HEK293 (cell line): ENCODE results near the gene PRKCQ.

ENCODE experiments used
- CTCF ChIA-PET: fragments of 350-600 bp; formaldehyde crosslinking; extraction: SDS; loops from one replicate; lab custom pipeline; 2021; ENCODE audit warnings: antibody characterized with exemption; lab: Yijun Ruan, JAX
- POLR2A ChIA-PET: fragments of 300-600 bp; formaldehyde crosslinking; extraction: SDS; loops from one replicate; lab custom pipeline; 2020; ENCODE audit warnings: antibody characterized with exemption, inconsistent platforms; lab: Yijun Ruan, JAX
- H3K27ac ChIP-seq: fragments of 200-500 bp; sonication (Bioruptor generic); 2 replicates; pipeline ENCODE4 v1.5.1; 2014; ENCODE audit warnings: low read depth, low read length, control low read depth, inconsistent platforms; ENCODE audit errors: extremely low read depth
- H3K36me3 ChIP-seq, 2 experiments: fragments of 200-500 bp in 1 of 2; sonication (Bioruptor generic) in 1 of 2; 1 replicate in 1 of 2; 2 replicates in 1 of 2; pipeline ENCODE4 v1.5.1; 2014 to 2017; ENCODE audit warnings: inconsistent platforms in 2 of 2, low read length in 2 of 2; ENCODE audit not compliant: control insufficient read depth in 2 of 2, insufficient read depth in 1 of 2
- H3K4me1 ChIP-seq: fragments of 200-500 bp; sonication (Bioruptor generic); 2 replicates; pipeline ENCODE4 v1.5.1; 2014; ENCODE audit warnings: mild to moderate bottlenecking, low read length, inconsistent platforms; ENCODE audit not compliant: control insufficient read depth, insufficient read depth
- H3K4me3 ChIP-seq: 2 replicates; pipeline ENCODE4 v1.5.1; 2011; ENCODE audit warnings: low read depth, mild to moderate bottlenecking, control low read depth, low read length, moderate library complexity
- H3K9me3 ChIP-seq: fragments of 200-500 bp; sonication (Bioruptor generic); 2 replicates; pipeline ENCODE4 v1.5.1; 2014; ENCODE audit warnings: low read depth, low read length, inconsistent platforms; ENCODE audit not compliant: control insufficient read depth, insufficient read depth
- BCL11A ChIP-seq: fragments of 450-650 bp; formaldehyde crosslinking; IDR thresholded peaks from 2 replicates; pipeline ENCODE4 v1.5.1; 2016; ENCODE audit warnings: low read depth, missing biosample characterization, missing genetic modification characterization
- BCL11B ChIP-seq: fragments of 450-650 bp; formaldehyde crosslinking; IDR thresholded peaks from 2 replicates; pipeline ENCODE4 v1.5.1; 2016; ENCODE audit warnings: low read depth, missing biosample characterization, missing genetic modification characterization
- PBX3 ChIP-seq: sonication (generic); formaldehyde crosslinking; IDR thresholded peaks from 2 replicates; pipeline ENCODE4 v1.8.1; 2022; ENCODE audit warnings: mild to moderate bottlenecking, moderate library complexity, missing genetic modification reagents
- SETDB1 ChIP-seq: IDR thresholded peaks from one replicate; pipeline ENCODE4 v1.6.1; 2017; ENCODE audit warnings: mild to moderate bottlenecking, low read length, moderate library complexity, mixed read lengths; ENCODE audit not compliant: insufficient read length
- TRIM28 ChIP-seq: IDR thresholded peaks from 2 replicates; pipeline ENCODE4 v1.6.1; 2011; ENCODE audit warnings: low read length, control low read depth, borderline replicate concordance
- ZBTB48 ChIP-seq: fragments of 450-650 bp; formaldehyde crosslinking; IDR thresholded peaks from 2 replicates; pipeline ENCODE4 v1.5.1; 2016; ENCODE audit warnings: missing biosample characterization, missing genetic modification characterization
- ZFP3 ChIP-seq: fragments of 450-650 bp; formaldehyde crosslinking; IDR thresholded peaks from 2 replicates; pipeline ENCODE4 v1.5.1; 2016; ENCODE audit warnings: low read depth, missing biosample characterization, missing genetic modification characterization
- ZNF140 ChIP-seq: fragments of 450-650 bp; formaldehyde crosslinking; IDR thresholded peaks from 2 replicates; pipeline ENCODE4 v1.5.1; 2016; ENCODE audit warnings: missing biosample characterization, missing genetic modification characterization
- ZNF157 ChIP-seq: fragments of 450-650 bp; formaldehyde crosslinking; IDR thresholded peaks from 2 replicates; pipeline ENCODE4 v1.5.1; 2016; ENCODE audit warnings: missing biosample characterization, missing genetic modification characterization
- ZNF19 ChIP-seq: fragments of 450-650 bp; formaldehyde crosslinking; IDR thresholded peaks from 2 replicates; pipeline ENCODE4; 2016; ENCODE audit warnings: missing biosample characterization, missing genetic modification characterization, low read depth
- ZNF214 ChIP-seq: fragments of 450-650 bp; formaldehyde crosslinking; IDR thresholded peaks from 2 replicates; pipeline ENCODE4 v1.5.1; 2017; ENCODE audit warnings: missing biosample characterization, mild to moderate bottlenecking, missing genetic modification characterization, borderline replicate concordance
- ZNF223 ChIP-seq: fragments of 450-650 bp; formaldehyde crosslinking; IDR thresholded peaks from 2 replicates; pipeline ENCODE4 v1.5.1; 2016; ENCODE audit warnings: missing biosample characterization, missing genetic modification characterization
- ZNF280D ChIP-seq: fragments of 450-650 bp; formaldehyde crosslinking; IDR thresholded peaks from 2 replicates; pipeline ENCODE4 v1.5.1; 2016; ENCODE audit warnings: missing biosample characterization, missing genetic modification characterization
- ZNF404 ChIP-seq: fragments of 450-650 bp; formaldehyde crosslinking; IDR thresholded peaks from 2 replicates; pipeline ENCODE4 v1.5.1; 2017; ENCODE audit warnings: missing biosample characterization, missing genetic modification characterization
- ZNF416 ChIP-seq: fragments of 450-650 bp; formaldehyde crosslinking; IDR thresholded peaks from 2 replicates; pipeline ENCODE4 v1.5.1; 2016; ENCODE audit warnings: missing biosample characterization, missing genetic modification characterization
- ZNF426 ChIP-seq: fragments of 450-650 bp; formaldehyde crosslinking; IDR thresholded peaks from 2 replicates; pipeline ENCODE4 v1.5.1; 2017; ENCODE audit warnings: missing biosample characterization, missing genetic modification characterization, mild to moderate bottlenecking, inconsistent platforms, moderate library complexity
- ZNF518A ChIP-seq: fragments of 450-650 bp; formaldehyde crosslinking; conservative IDR thresholded peaks from 2 replicates; pipeline ENCODE4 v1.5.1; 2016; ENCODE audit warnings: low read depth, missing biosample characterization, missing genetic modification characterization
- ZNF654 ChIP-seq: fragments of 450-650 bp; formaldehyde crosslinking; IDR thresholded peaks from 2 replicates; pipeline ENCODE4 v1.5.1; 2016; ENCODE audit warnings: low read depth, missing biosample characterization, missing genetic modification characterization
- ZNF768 ChIP-seq: fragments of 450-650 bp; formaldehyde crosslinking; IDR thresholded peaks from 2 replicates; pipeline ENCODE4 v1.5.1; 2018; ENCODE audit warnings: missing biosample characterization, mild to moderate bottlenecking, missing genetic modification characterization
- ZSCAN4 ChIP-seq: fragments of 450-650 bp; formaldehyde crosslinking; IDR thresholded peaks from 2 replicates; pipeline ENCODE4 v1.5.1; 2017; ENCODE audit warnings: missing biosample characterization, missing genetic modification characterization

PRKCQ gene

GRCh38 chr10:6607182-6607581, 27.1 kb upstream of the PRKCQ start:
- ChIA-PET POLR2A (no interaction called here), CTCF (interaction anchor here (0.6 kb wide), 1 partner anchor 403 kb away, joined by 3 read pairs; no protein-coding TSS in a partner anchor)
- H3K4me1 ChIP-seq = no peaks in the 10 kb centered on the region
- no peaks in the 10 kb centered on the region for H3K36me3 ChIP-seq
- no peak overlapping the region for H3K27ac ChIP-seq
- TF ChIP-seq BCL11A (tag by site-specific recombination) (no peak), ZNF157 (tag by site-specific recombination) (no peak), ZNF19 (no peak), ZSCAN4 (no peak), ZFP3 (no peak), ZNF404 (tag by site-specific recombination) (no peak), SETDB1 (no peak), ZNF426 (tag by site-specific recombination) (no peak), BCL11B (tag by site-specific recombination) (no peak), ZBTB48 (tag by site-specific recombination) (no peak)
- no peak overlapping the region for H3K4me3 ChIP-seq
- H3K9me3 ChIP-seq = no peaks in the 10 kb centered on the region

GRCh38 chr10:6603142-6604125, 23.4 kb upstream of the PRKCQ start:
- no peak for TF ChIP-seq ZNF140 (tag by site-specific recombination)
- TF ChIP-seq TRIM28 = peak; percentile 41; the same call in 1 of the 2 replicates
- no peak overlapping the region for H3K4me3 ChIP-seq
- no peaks in the 10 kb centered on the region for H3K9me3 ChIP-seq
- H3K4me1 ChIP-seq = no peaks in the 10 kb centered on the region
- POLR2A ChIA-PET = no interaction called here
- H3K27ac ChIP-seq = no peak overlapping the region
- CTCF ChIA-PET = interaction anchor here (0.7 to 0.8 kb wide), 2 partner anchors 64 to 737 kb away, joined by 3 read pairs; no protein-coding TSS in a partner anchor
- H3K36me3 ChIP-seq = no peaks in the 10 kb centered on the region

GRCh38 chr10:6602700-6603084, 22.6 kb upstream of the PRKCQ start:
- Histone ChIP-seq H3K27ac (no peak overlapping the region), H3K36me3 (no peaks in the 10 kb centered on the region), H3K4me1 (no peaks in the 10 kb centered on the region), H3K9me3 (no peaks in the 10 kb centered on the region), H3K4me3 (no peak overlapping the region)
- ChIA-PET CTCF (interaction anchor here (0.8 kb wide), 1 partner anchor 65 kb away, joined by 3 read pairs; no protein-coding TSS in a partner anchor), POLR2A (no interaction called here)
- TF ChIP-seq ZNF518A (tag by site-specific recombination) = no peak
- TF ChIP-seq ZNF768 = no peak
- TF ChIP-seq ZNF223 (tag by site-specific recombination) = no peak
- TF ChIP-seq ZNF280D (tag by site-specific recombination) = no peak
- TF ChIP-seq ZNF654 (tag by site-specific recombination) = no peak
- TF ChIP-seq ZNF416 (tag by site-specific recombination) = no peak
- TF ChIP-seq ZBTB48 (tag by site-specific recombination) = no peak
- no peak for TF ChIP-seq ZNF214 (tag by site-specific recombination)
- TF ChIP-seq PBX3 (CRISPR knock-in tag) = no peak
